Renal cortical epithelial cell (primary cell): ENCODE measurements around the gene IRF2BP2. TPM values are rescaled to one million over a fixed set of nuclear protein-coding genes. Genes with fewer than 3 reads are reported as not detected.
A peak's percentile ranks its signal among the peaks of the same experiment; 100 is the strongest.

Experiments used
- DNase-seq: peaks from one replicate; pipeline ENCODE4 v3.0.0-alpha.2; 2011; ENCODE audit warnings: low read depth
- total RNA-seq: library from RNA; depleted of rRNA; stranded (reverse); fragments of >200 nt; gene quantifications from 2 replicates; pipeline ENCODE4 v1.2.3, GENCODE V29; 2014

The IRF2BP2 gene
- total RNA-seq, 1 donor from 2014 or later = 79.6 TPM

DNA sequence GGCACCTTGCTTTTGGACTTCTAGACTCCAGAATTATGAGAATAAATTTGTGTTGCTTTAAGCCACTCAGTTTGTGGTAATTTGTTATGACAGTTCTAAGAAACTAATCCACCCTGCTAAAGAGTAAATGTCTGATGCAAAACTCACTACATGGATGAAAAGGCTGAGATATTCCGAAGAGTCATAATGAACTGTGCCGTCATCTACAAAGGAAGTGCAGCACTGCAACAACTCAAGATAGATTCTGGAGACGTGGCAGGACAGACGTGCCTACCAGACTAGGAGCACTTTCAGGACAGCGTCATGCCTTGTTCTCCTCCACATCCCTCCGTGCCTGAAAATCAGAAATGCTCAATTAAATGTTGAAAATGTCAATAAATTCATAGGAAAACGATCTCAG lies 24.4 kb upstream of the IRF2BP2 start:
- DNase-seq = no peak

- no peak for DNase-seq
Measured at GRCh38 chr1:234633246-234634003, 23.4 kb upstream of the IRF2BP2 start.

DNA sequence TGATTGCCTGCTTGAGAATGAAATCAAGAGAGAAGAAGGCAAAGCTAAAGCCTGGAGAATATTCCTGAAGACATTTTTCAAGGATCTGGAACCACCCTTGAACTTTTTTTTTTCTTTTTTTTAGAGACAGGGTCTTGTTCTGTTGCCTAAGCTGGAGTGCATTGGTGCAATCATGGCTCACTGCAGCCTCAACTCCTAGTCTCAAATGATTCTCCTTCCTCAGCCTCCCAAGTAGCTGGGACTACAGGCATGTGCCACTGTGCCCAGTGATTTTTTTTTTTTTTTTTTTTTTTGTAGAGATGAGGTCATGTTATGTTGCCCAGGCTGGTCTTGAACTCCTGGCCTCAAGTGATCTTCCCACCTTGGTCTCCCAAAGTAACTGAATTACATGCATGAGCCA lies 22.2 kb upstream of the IRF2BP2 start:
- no peak for DNase-seq

DNA sequence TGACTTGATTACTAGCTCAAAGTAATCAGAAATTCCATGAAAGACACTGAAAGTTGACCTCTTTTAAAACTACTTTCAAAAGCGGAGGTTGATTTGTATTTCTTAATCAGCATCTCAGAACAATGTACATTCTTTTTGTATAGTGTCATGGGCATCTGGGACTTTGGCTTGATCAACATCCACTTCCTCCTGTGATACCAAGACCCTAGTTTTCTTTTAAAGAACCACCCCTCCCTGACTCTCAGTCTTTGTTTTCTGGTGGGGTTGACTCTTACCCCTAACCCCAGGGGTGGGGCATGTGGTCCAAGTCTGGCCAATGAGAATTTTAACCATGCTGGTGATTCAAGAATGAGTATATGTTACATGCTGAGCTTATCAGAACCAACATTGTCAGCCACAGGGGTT lies 21.7 kb upstream of the IRF2BP2 start:
- peak; percentile 98 for DNase-seq

GRCh38 chr1:234629026-234629425 lies 19.0 kb upstream of the IRF2BP2 start:
- DNase-seq = no peak

DNA sequence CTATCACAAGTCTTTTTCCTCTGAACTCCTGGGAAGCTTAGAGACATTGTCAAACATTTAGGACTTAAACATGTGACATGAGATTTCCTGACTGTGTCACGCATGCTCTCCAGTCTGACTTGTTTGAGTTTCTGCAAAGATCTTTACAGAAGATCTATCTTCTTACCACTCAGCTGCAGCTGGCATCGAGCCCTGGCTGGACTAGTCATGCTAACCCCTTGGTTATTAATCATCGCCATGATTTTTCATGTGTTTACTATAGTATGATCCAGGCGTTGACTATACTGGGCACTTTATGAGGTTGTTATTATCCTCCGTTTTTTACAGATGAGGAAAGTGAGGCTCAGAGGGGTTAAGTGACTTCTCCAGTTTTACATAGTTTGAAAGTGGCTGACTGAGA lies 18.1 kb upstream of the IRF2BP2 start:
- DNase-seq = no peak

DNA sequence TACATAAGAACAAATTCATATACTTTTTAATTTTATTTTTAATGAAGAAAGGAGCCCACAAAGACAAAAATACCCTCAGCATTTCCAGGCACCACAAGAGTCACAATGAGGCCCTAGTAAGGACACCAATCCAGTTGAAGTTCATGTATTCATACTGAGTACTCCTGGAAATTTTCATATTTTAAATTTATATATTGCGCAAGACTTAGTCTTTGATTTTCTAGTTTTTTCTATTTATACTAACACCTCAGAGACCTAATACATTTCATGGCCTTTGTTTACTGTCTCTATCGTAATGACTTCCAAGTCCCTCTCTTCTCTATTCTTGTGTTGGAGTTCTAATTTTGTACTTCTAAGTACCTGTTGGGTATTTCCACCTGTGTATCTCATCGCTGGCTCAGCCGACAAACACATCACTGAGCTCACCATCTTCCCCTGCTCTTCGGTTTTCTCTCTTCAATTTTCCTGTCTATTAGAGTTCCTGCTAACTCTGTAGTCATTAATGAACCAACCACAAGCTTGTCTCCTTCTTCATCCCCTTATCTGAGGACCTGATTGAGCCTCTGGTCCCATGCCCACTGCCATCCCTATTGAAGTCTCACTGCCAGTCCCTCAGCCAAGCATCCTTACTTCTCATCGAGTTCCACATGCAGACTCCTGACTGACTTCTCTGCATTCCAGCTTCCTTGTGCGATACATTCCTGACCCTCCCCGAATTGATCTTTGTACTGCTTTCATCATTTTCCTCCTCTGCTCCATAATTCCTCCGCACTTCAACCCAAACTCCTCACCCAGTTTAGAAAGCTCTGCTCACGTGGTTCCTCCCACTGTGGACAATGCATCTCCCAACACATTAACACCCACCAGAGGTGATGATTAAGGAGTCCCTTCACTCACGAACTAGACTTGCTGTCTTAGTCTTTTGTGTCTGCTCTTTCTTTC lies 17.3 kb upstream of the IRF2BP2 start:
- peak; percentile 59 for DNase-seq

DNA sequence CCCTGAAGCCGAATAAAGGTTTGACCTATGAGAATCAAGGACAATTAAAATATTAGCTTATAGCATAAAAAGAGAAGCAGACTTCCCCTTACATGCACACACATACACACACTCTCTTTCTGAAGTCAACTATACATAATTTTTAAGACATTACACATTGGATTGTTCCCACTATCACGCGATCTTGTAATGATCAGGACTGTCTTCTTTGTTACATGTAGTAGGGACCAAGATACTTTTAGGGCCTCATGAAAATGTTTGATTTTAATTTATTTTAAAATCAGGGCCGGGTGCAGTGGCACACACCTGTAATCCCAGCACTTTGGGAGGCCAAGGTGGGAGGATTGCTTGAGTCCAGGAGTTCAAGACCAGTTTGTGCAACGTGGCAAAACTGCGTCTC lies 16.4 kb upstream of the IRF2BP2 start:
- DNase-seq = no peak

GRCh38 chr1:234624724-234625117 lies 14.7 kb upstream of the IRF2BP2 start:
- DNase-seq = no peak

DNA sequence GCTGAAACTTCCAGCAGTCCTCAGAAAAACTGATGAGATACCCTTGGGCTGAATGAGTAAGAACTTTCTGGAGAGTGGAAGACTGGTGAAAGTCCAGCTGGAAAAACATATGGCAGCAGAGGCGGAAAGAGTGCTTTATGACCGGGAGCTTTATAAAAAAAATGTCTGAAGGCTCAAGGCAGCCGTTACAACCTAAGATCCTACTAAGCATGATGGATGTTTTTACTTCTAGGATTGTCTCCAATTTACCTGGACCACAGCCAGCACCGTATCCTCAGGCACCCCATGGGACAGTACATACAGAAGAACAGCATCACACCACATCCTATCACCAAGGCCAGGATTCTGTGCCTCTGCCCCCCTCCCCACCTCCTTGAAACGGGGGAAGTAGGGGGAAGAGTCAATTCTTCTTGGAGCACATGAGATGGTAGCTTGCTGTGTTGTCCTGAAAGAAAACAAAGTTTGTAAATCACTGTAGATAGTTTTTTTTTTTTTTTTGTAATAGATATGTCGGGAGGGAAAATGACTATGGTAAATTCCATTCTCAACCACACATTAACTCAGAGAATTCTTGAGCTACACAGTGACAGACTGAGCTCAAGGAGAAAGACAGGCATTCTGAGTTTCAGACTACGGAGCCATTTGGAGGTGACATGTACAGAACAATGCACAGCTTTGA lies 11.8 kb upstream of the IRF2BP2 start:
- DNase-seq = peak; percentile 68

GRCh38 chr1:234621127-234621468 lies 11.1 kb upstream of the IRF2BP2 start:
- no peak for DNase-seq

DNA sequence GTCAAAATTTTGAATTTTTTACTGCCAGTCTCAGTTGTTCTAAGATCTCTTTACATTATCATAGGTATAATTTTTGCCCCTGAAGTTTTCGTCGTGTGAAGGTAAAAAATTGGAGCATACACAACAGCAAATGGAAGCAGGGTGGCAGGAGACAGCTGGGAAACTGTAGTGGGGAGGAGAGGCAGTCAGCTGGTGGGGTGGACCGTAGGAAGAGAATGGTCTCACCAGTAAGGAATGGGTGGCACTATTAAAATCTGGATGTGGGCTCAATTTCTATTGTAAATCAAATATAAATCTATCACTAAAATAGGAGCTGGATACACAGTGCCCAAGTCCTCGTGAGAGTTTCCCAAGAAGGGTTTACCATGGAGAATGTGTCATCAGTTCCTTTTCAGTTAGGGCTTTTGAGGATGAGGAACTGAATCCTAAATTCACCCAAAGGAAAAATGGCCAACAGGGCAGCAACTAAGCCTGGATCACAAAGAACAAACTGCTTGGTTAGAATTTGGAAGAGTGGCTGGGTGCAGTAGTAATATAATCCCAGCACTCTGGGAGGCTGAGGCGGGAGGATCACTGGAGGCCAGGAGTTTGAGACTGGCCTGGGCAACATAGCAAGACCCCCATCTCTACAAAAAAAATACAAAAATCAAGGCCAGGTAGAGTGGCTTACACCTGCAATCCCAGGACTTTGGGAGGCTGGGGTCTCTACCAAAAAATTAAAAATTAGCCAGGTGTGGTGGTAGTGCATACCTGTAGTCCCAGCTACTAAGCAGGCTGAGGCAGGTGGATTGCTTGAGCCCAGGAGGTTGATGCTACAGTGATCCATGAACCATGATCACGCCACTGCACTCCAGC lies 10.5 kb upstream of the IRF2BP2 start:
- DNase-seq = peak; percentile 59

- DNase-seq = peak; percentile 97
Measured at GRCh38 chr1:234619794-234620247, 9.8 kb upstream of the IRF2BP2 start.

- peak; percentile 53 for DNase-seq
Measured at GRCh38 chr1:234619071-234619480, 9.1 kb upstream of the IRF2BP2 start.

DNA sequence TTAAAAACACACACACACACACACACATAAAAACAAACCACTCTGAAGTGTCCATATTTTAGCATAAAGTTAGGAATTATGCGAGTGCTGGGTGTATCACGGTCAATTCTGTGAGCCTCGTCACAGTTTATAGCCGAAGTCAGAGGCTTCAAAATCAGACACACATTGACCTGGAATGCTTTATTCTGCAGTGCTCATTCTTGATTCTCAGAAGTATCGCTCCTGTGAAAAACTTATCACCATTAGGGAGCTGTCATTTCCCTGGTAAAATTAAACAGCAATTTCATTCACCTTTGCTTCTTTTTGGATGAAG lies 8.7 kb upstream of the IRF2BP2 start:
- no peak for DNase-seq

DNA sequence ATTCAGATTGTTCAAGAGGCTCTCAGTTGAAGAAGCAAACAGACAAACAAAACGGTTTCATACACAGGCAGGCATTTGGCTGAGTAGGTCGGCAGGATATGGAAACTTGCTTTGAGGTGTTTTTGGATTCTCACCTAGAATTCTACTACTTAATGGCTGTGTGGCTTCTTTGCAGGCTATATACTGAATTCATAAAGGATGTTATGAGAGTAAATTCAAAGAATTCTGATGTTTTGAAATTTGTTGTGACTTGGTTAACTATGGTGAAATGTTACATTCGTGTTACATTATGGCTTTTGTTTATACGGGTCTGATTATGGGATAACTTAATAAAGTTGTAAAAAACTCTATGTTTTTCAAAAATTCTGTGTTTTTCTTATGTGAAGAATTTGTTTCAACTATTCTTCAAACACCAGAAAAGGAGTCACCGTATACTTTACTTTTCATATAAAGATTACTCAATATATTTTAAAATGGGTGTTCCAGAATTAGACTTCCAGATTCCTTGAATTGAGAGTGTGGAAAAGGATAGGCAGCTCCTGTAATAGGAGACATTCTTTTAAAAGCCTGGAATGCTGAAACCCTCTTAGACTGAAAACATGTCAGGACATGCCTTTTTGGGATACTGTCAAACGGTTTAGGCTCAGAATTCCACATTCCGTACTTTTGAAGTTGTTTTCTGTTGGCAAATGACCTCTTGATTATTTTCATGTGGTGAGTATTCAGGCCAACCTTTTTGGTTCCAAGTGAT lies 8.2 kb upstream of the IRF2BP2 start:
- DNase-seq = peak; percentile 77

GRCh38 chr1:234617131-234617985 lies 7.4 kb upstream of the IRF2BP2 start:
- peak; percentile 88 for DNase-seq

GRCh38 chr1:234616644-234617043 lies 6.7 kb upstream of the IRF2BP2 start:
- DNase-seq = peak; percentile 68

GRCh38 chr1:234614081-234614489 lies 4.1 kb upstream of the IRF2BP2 start:
- no peak for DNase-seq
